ENCODE data around the gene MTRF1. TPM values are rescaled to one million over a fixed set of nuclear protein-coding genes. Genes with fewer than 3 reads are reported as not detected.

MTRF1 gene
- total RNA-seq, 4 donors from 2014 or later, result 11.3 to 14.0 (median 12.2) TPM

GRCh38 chr13:41232578-41233480 is 30.5 kb downstream of the MTRF1 start:
- intact Hi-C loops (cut with DNase I), result no loop called here
- TF ChIP-seq POLR2A (IDR thresholded peaks at IDR 0.05) (no peak), CTCF (IDR thresholded peaks at IDR 0.05) (no peak)
- WGBS, 2 donors, result 76 to 82% methylated on average over 4 of the region's 4 CpGs
- no peak overlapping the region for H3K4me3 ChIP-seq
- DNase-seq, result no peak
- peaks cover 0 to 40% (median 0%) of the 10 kb centered on the region in 3 donors for H3K36me3 ChIP-seq
- peaks cover 0 to 10% (median 0%) of the 10 kb centered on the region in 3 donors for H3K4me1 ChIP-seq
- no peak overlapping the region for H3K27ac ChIP-seq
- H3K9me3 ChIP-seq, result no peaks in the 10 kb centered on the region
- H3K27me3 ChIP-seq, result no peaks in the 10 kb centered on the region

GRCh38 chr13:41231786-41232185 is 31.6 kb downstream of the MTRF1 start:
- WGBS, 2 donors, result 60 to 71% methylated on average over 3 of the region's 3 CpGs
- DNase-seq, result no peak
- Histone ChIP-seq H3K27me3 (no peaks in the 10 kb centered on the region), H3K4me3 (no peak overlapping the region), H3K36me3 (peaks cover 0 to 45% (median 0%) of the 10 kb centered on the region in 3 donors), H3K9me3 (no peaks in the 10 kb centered on the region), H3K4me1 (peaks cover 0 to 10% (median 0%) of the 10 kb centered on the region in 3 donors), H3K27ac (no peak overlapping the region)
- TF ChIP-seq CTCF (IDR thresholded peaks at IDR 0.05), result no peak
- TF ChIP-seq POLR2A (IDR thresholded peaks at IDR 0.05), result no peak
- intact Hi-C loops (cut with DNase I), result no loop called here

- no peak for DNase-seq
- intact Hi-C loops (cut with DNase I), result no loop called here
- H3K27ac ChIP-seq, result no peak overlapping the region
- H3K4me3 ChIP-seq, result no peak overlapping the region
- H3K9me3 ChIP-seq, result no peaks in the 10 kb centered on the region
- 85 to 93% methylated on average over 1 to 2 of the region's 2 CpGs for WGBS, 2 donors
- no peaks in the 10 kb centered on the region for H3K27me3 ChIP-seq
- peaks cover 0 to 50% (median 0%) of the 10 kb centered on the region in 3 donors for H3K36me3 ChIP-seq
- TF ChIP-seq CTCF (IDR thresholded peaks at IDR 0.05) (no peak), POLR2A (IDR thresholded peaks at IDR 0.05) (no peak)
- peaks cover 0 to 10% (median 0%) of the 10 kb centered on the region in 3 donors for H3K4me1 ChIP-seq
Measured at GRCh38 chr13:41231025-41231677, 32.2 kb downstream of the MTRF1 start.

GRCh38 chr13:41229356-41229755 is 34.0 kb downstream of the MTRF1 start:
- intact Hi-C loops (cut with DNase I), result no loop called here
- peaks cover 0 to 51% (median 0%) of the 10 kb centered on the region in 3 donors for H3K36me3 ChIP-seq

More at GRCh38 chr13:41229356-41229755, 34.0 kb downstream of the MTRF1 start:
- H3K9me3 ChIP-seq, result no peaks in the 10 kb centered on the region
- H3K4me1 ChIP-seq, result peaks cover 0 to 10% (median 0%) of the 10 kb centered on the region in 3 donors
- H3K4me3 ChIP-seq, result no peak overlapping the region
- H3K27me3 ChIP-seq, result no peaks in the 10 kb centered on the region
- no peak overlapping the region for H3K27ac ChIP-seq
- no peak for TF ChIP-seq POLR2A (IDR thresholded peaks at IDR 0.05)
- no peak for TF ChIP-seq CTCF (IDR thresholded peaks at IDR 0.05)
- DNase-seq, result no peak
